A549 (cell line): Measurements from ENCODE around the gene CEP97. TPM values are rescaled to one million over a fixed set of nuclear protein-coding genes. Genes with fewer than 3 reads are reported as not detected.

Experiments
- ATAC-seq, 2 experiments: fragments of 200-7000 bp in 1 of 2; fragments of >200 bp in 1 of 2; cut with Nextera tagmentation in 1 of 2; cut with Tn5 transposase in 1 of 2; 3 replicates each; pipeline versions ENCODE4 v1.8.0 to v1.9.1; 2018 to 2020; ENCODE audit warnings: mild to moderate bottlenecking in 1 of 2, moderate library complexity in 1 of 2
- CTCF ChIA-PET: fragments of 300-600 bp; sonication (Branson Sonifier 250); formaldehyde crosslinking; extraction: SDS; loops from one replicate; lab custom pipeline; 2021; ENCODE audit warnings: antibody characterized with exemption, inconsistent platforms; lab: Yijun Ruan, JAX
- POLR2A ChIA-PET: fragments of 350-600 bp; formaldehyde crosslinking; extraction: SDS; loops from one replicate; lab custom pipeline; 2021; ENCODE audit warnings: antibody characterized with exemption, inconsistent platforms; lab: Yijun Ruan, JAX
- DNase-seq, 2 experiments: peaks; one replicate each; pipeline versions ENCODE4 v3.0.0 to v3.0.0-alpha.2; 2011 to 2016; ENCODE audit warnings: low read depth in 1 of 2, low spot score in 1 of 2
- FAIRE-seq: peaks from 2 replicates; lab custom pipeline; 2011; peaks lifted over from hg19 to GRCh38; lab: Jason Lieb, UNC
- H3K27ac ChIP-seq, 2 experiments: fragments of >200 bp; sonication (Bioruptor Twin); formaldehyde crosslinking; 3 replicates each; pipeline ENCODE4 v1.5.1; 2016 to 2017
- H3K4me1 ChIP-seq: fragments of >200 bp; sonication (Bioruptor Twin); formaldehyde crosslinking; 3 replicates; pipeline ENCODE4 v1.6.1; 2016
- H3K4me2 ChIP-seq: fragments of >200 bp; sonication (Bioruptor Twin); formaldehyde crosslinking; 3 replicates; pipeline ENCODE4 v1.6.1; 2016
- H3K4me3 ChIP-seq: fragments of >200 bp; sonication (Bioruptor Twin); formaldehyde crosslinking; 3 replicates; pipeline ENCODE4 v1.5.1; 2016
- H3K9me3 ChIP-seq: fragments of >200 bp; sonication (Bioruptor Twin); formaldehyde crosslinking; 3 replicates; pipeline ENCODE4 v1.6.1; 2016
- CHD4 ChIP-seq: fragments of 200-600 bp; sonication (generic); IDR thresholded peaks from 2 replicates; pipeline ENCODE4 v1.6.1; 2016; ENCODE audit warnings: antibody characterized with exemption, mild to moderate bottlenecking, borderline replicate concordance
- CTCF ChIP-seq: fragments of >200 bp; sonication (Bioruptor Twin); formaldehyde crosslinking; IDR thresholded peaks from 3 replicates; pipeline ENCODE4 v1.5.1; 2016
- HDAC2 ChIP-seq: fragments of 200-600 bp; sonication (generic); IDR thresholded peaks from 2 replicates; pipeline ENCODE4 v1.6.1; 2016
- HMGXB4 ChIP-seq: fragments of 250-450 bp; sonication (Bioruptor Pico); IDR thresholded peaks from 2 replicates; pipeline ENCODE4 v1.5.0; 2021; ENCODE audit warnings: mild to moderate bottlenecking, moderate library complexity, borderline replicate concordance
- HOXA7 ChIP-seq: fragments of 250-450 bp; sonication (Bioruptor Pico); IDR thresholded peaks from 2 replicates; pipeline ENCODE4 v1.5.0; 2020; ENCODE audit warnings: mild to moderate bottlenecking, moderate library complexity
- JUN ChIP-seq, 2 experiments: fragments of >200 bp; sonication (Bioruptor Twin); formaldehyde crosslinking; IDR thresholded peaks; 2 replicates in 1 of 2; 3 replicates in 1 of 2; pipeline ENCODE4 v1.6.1; 2016 to 2017
- MAFK ChIP-seq: fragments of 450-650 bp; IDR thresholded peaks from 2 replicates; pipeline ENCODE4 v1.6.1; 2014; ENCODE audit not compliant: partially characterized antibody
- NFE2L2 ChIP-seq: fragments of 150-350 bp; conservative IDR thresholded peaks from 2 replicates; pipeline ENCODE4 v1.6.1; 2014; ENCODE audit warnings: low read length
- NPAS2 ChIP-seq: fragments of 250-450 bp; sonication (Bioruptor Pico); IDR thresholded peaks from 2 replicates; pipeline ENCODE4 v1.8.0; 2022; ENCODE audit warnings: mild to moderate bottlenecking, moderate library complexity, borderline replicate concordance
- RAD21 ChIP-seq, 2 experiments: fragments of >200 bp in 1 of 2; sonication (Bioruptor Twin) in 1 of 2; formaldehyde crosslinking in 1 of 2; IDR thresholded peaks in 1 of 2; conservative IDR thresholded peaks in 1 of 2; 2 replicates in 1 of 2; 3 replicates in 1 of 2; pipeline ENCODE4 v1.6.1; 2012 to 2018; ENCODE audit warnings: inconsistent platforms in 1 of 2
- RNF2 ChIP-seq: fragments of 200-600 bp; sonication (generic); IDR thresholded peaks from 2 replicates; pipeline ENCODE4 v1.6.1; 2016; ENCODE audit warnings: low read depth, mild to moderate bottlenecking, antibody characterized with exemption, moderate library complexity, borderline replicate concordance
- SMC3 ChIP-seq: fragments of >200 bp; sonication (Bioruptor Twin); formaldehyde crosslinking; IDR thresholded peaks from 3 replicates; pipeline ENCODE4 v1.6.1; 2018; ENCODE audit warnings: inconsistent platforms
- SREBF2 ChIP-seq: fragments of 450-650 bp; IDR thresholded peaks from 2 replicates; pipeline ENCODE4 v1.6.1; 2014; ENCODE audit warnings: mild to moderate bottlenecking, moderate library complexity
- TFCP2L1 ChIP-seq: fragments of 250-450 bp; sonication (Bioruptor Pico); IDR thresholded peaks from 2 replicates; pipeline ENCODE4 v1.5.0; 2021; ENCODE audit warnings: mild to moderate bottlenecking
- USF2 ChIP-seq: fragments of 450-650 bp; IDR thresholded peaks from 2 replicates; pipeline ENCODE4 v1.6.1; 2014; ENCODE audit warnings: antibody characterized with exemption
- ZFP36 ChIP-seq: fragments of 450-650 bp; IDR thresholded peaks from 2 replicates; pipeline ENCODE4 v1.6.1; 2014; ENCODE audit warnings: borderline replicate concordance; ENCODE audit not compliant: partially characterized antibody
- ZNF302 ChIP-seq: fragments of 250-450 bp; sonication (Bioruptor Pico); IDR thresholded peaks from 2 replicates; pipeline ENCODE4 v1.9.0; 2021; ENCODE audit warnings: inconsistent platforms, mild to moderate bottlenecking, moderate library complexity
- WGBS: methylation state at CpG from one replicate; pipeline ENCODE4 v1.1.6; 2017; ENCODE audit errors: missing lambda C conversion rate; 5-methylcytosine and 5-hydroxymethylcytosine counted together
- polyA plus RNA-seq, 4 experiments: library from polyadenylated mRNA; depleted of rRNA in 3 of 4; stranded (reverse); fragments of >200 nt; fragmentation: RNase III in 1 of 4; extraction: RNeasy Plus Mini Kit Qiagen cat#74134 plus additional on column Dnase treatment in 1 of 4; gene quantifications; 2 replicates in 3 of 4; 3 replicates in 1 of 4; pipeline ENCODE4 v1.2.3, GENCODE V29; 2011 to 2017

CEP97 gene
- polyA plus RNA-seq, 2 of the 4 experiments (the other 2 are of a cell fraction) = 4.0 to 5.1 TPM

- no peak overlapping the region for H3K27ac ChIP-seq
- ChIA-PET POLR2A (no interaction called here), CTCF (interaction anchor here (0.7 to 13.6 kb wide), 6 partner anchors 10 to 729 kb away, joined by 3 to 186 read pairs (median 5); no protein-coding TSS in a partner anchor)
- TF ChIP-seq ZNF302 (CRISPR knock-in tag) = no peak
- DNase-seq (no peak), FAIRE-seq (no peak), ATAC-seq (no peak)
- no peak overlapping the region for H3K4me2 ChIP-seq
- peaks cover 10% of the 10 kb centered on the region for H3K4me1 ChIP-seq
- H3K4me3 ChIP-seq = no peak overlapping the region
- no peaks in the 10 kb centered on the region for H3K9me3 ChIP-seq
- 84% methylated on average over 2 of the region's 2 CpGs for WGBS
Measured at GRCh38 chr3:101807888-101808287, 83.5 kb downstream of the CEP97 start.

GRCh38 chr3:101809178-101810021 lies 85.0 kb downstream of the CEP97 start:
- ATAC-seq = peak; percentile 39 to 74; a peak in 3 of 6 replicates
- peak; percentile 32 for FAIRE-seq

GRCh38 chr3:101810022-101810418 lies 85.6 kb downstream of the CEP97 start:
- H3K4me3 ChIP-seq = no peak overlapping the region
- DNase-seq = no peak
- POLR2A ChIA-PET = interaction anchor here (1.6 kb wide), 1 partner anchor 40 kb away, joined by 4 read pairs; no protein-coding TSS in a partner anchor
- H3K4me2 ChIP-seq = peak overlapping the region; percentile 29; the same call in 1 of the 3 replicates
- no peak for TF ChIP-seq NFE2L2
- TF ChIP-seq SREBF2 = no peak
- no peak for TF ChIP-seq USF2
- no peak for TF ChIP-seq JUN (IDR thresholded peaks at IDR 0.05)
- TF ChIP-seq HDAC2 = no peak
- no peak for TF ChIP-seq NPAS2 (CRISPR knock-in tag)
- no peak for TF ChIP-seq HOXA7 (CRISPR knock-in tag)
- TF ChIP-seq, all 56 proteins: peak for 0
- Histone ChIP-seq H3K9me3 (no peaks in the 10 kb centered on the region), H3K4me1 (peaks cover 29% of the 10 kb centered on the region), H3K27ac (peak overlapping the region in 1 of 2 experiments; percentile 6; a peak in 1 of 6 replicates)
- CTCF ChIA-PET = interaction anchor here (0.6 to 13.6 kb wide), 10 partner anchors 8 to 1147 kb away, joined by 3 to 186 read pairs (median 3); no protein-coding TSS in a partner anchor
- ATAC-seq (no peak), FAIRE-seq (no peak)

More at GRCh38 chr3:101809178-101810021, 85.0 kb downstream of the CEP97 start:
- peak in 1 of 2 experiments; percentile 57 for DNase-seq
- TF ChIP-seq SMC3 (peak; percentile 68), RNF2 (no peak), RAD21 (conservative IDR thresholded peaks at IDR 0.05 in 1 of 2, IDR thresholded peaks at IDR 0.05 in 1 of 2) (peak; percentile 76 to 84), CTCF (peak; percentile 79)
- H3K27ac ChIP-seq = peak overlapping the region in 1 of 2 experiments; percentile 6; a peak in 1 of 6 replicates
- POLR2A ChIA-PET = interaction anchor here (1.6 kb wide), 1 partner anchor 41 kb away, joined by 4 read pairs; no protein-coding TSS in a partner anchor
- no peaks in the 10 kb centered on the region for H3K9me3 ChIP-seq
- peak overlapping the region; percentile 29; the same call in 2 of the 3 replicates for H3K4me2 ChIP-seq
- peaks cover 23% of the 10 kb centered on the region for H3K4me1 ChIP-seq
- H3K4me3 ChIP-seq = no peak overlapping the region
- CTCF ChIA-PET = interaction anchor here (0.6 to 13.6 kb wide), 12 partner anchors 9 to 727 kb away, joined by 3 to 186 read pairs (median 3); no protein-coding TSS in a partner anchor

- ChIA-PET POLR2A (no interaction called here), CTCF (interaction anchor here (0.7 to 13.6 kb wide), 8 partner anchors 9 to 725 kb away, joined by 3 to 186 read pairs (median 6); no protein-coding TSS in a partner anchor)
- Histone ChIP-seq H3K4me2 (no peak overlapping the region), H3K4me1 (peaks cover 31% of the 10 kb centered on the region), H3K27ac (no peak overlapping the region), H3K4me3 (no peak overlapping the region), H3K9me3 (no peaks in the 10 kb centered on the region)
- no peak for ATAC-seq
- no peak for FAIRE-seq
- 85% methylated on average over 2 of the region's 2 CpGs for WGBS
- DNase-seq = no peak
- no peak for TF ChIP-seq MAFK
- TF ChIP-seq ZFP36 = no peak
- no peak for TF ChIP-seq HMGXB4 (CRISPR knock-in tag)
- no peak for TF ChIP-seq CHD4
- TF ChIP-seq TFCP2L1 (CRISPR knock-in tag) = no peak
Measured at GRCh38 chr3:101811875-101812274, 87.5 kb downstream of the CEP97 start.
